ENCODE measurements around the gene AGAP5. TPM values are rescaled to one million over a fixed set of nuclear protein-coding genes. Genes with fewer than 3 reads are reported as not detected.

AGAP5 gene
- total and polyA plus RNA-seq, 2 of the 8 experiments (the other 6 are each of a cell fraction or from before 2014, with no cell fraction given) = 5.4 to 6.0 TPM

DNA sequence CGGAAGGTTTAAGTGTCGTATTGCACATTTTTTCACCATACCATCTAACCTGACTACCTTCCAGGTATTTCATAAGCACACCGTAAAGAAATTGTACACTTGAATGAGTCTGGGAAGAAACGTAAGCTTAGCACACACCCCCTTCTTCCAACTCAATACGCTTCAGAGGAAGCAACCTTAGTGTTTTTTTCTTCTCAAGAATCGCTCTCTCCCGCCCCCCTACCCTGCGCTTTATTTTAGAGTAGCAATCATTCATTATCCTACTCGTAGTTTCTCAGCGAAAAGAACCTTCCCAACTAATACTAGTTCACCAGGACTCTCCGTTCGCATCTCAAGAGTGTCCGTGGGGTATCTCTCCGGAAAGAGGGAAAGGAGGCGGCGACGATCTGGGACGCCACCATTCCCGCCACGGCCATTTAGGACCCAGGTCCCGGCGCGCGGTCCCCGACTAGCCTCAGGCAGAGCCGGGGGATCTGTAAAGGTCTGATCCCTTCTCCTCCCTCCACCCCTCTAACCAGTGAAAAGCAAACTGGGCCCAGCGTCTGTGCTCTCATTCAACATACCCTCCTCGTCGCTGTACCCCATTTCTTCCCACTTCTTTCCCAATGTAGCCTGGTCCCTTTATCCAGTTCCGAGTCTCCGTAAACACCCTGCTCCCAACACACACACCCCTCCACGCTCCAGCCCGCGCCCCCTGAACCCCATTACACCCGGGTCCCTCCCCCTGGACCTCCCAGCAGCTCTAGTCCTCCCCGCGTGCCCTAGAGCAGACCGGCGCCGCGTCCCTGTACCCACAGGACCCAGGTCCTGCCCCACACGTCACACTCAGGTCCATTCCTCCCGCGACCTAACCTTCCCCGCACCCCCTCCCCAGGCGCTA, 72.7 kb downstream of the AGAP5 start (continued):
- no peak for TF ChIP-seq KDM1A (IDR thresholded peaks at IDR 0.05; ENCODE audit: borderline replicate concordance, low read length)
- TF ChIP-seq TBP (IDR thresholded peaks at IDR 0.05; ENCODE audit: low read depth, low read length) = peak; percentile 79
- TF ChIP-seq HDAC2 (IDR thresholded peaks at IDR 0.05; ENCODE audit: borderline replicate concordance in 1 of 2, low read depth in 2 of 2, low read length in 2 of 2) = no peak
- no peak for TF ChIP-seq SRF (IDR thresholded peaks at IDR 0.05; ENCODE audit: low read depth, low read length)
- no peak for TF ChIP-seq RNF2 (IDR thresholded peaks at IDR 0.05; ENCODE audit: borderline replicate concordance, low read depth, low read length, missing control alignments, poor library complexity, severe bottlenecking)
- TF ChIP-seq BCL11A (IDR thresholded peaks at IDR 0.05; ENCODE audit: low read depth in 2 of 2, low read length in 2 of 2) = no peak
- no peak for TF ChIP-seq POU5F1 (IDR thresholded peaks at IDR 0.05; ENCODE audit: low read depth, low read length)
- no peak for TF ChIP-seq EP300 (IDR thresholded peaks at IDR 0.05; ENCODE audit: borderline replicate concordance in 1 of 2, low read depth in 2 of 2, low read length in 2 of 2)
- no peak for TF ChIP-seq KDM5A (IDR thresholded peaks at IDR 0.05; ENCODE audit: low read length)
- TF ChIP-seq TAF1 (IDR thresholded peaks at IDR 0.05; ENCODE audit: low read depth, low read length) = peak; percentile 77
- TF ChIP-seq NRF1 (IDR thresholded peaks at IDR 0.05; ENCODE audit: low read depth, low read length) = no peak
- TF ChIP-seq, protein P1, sequence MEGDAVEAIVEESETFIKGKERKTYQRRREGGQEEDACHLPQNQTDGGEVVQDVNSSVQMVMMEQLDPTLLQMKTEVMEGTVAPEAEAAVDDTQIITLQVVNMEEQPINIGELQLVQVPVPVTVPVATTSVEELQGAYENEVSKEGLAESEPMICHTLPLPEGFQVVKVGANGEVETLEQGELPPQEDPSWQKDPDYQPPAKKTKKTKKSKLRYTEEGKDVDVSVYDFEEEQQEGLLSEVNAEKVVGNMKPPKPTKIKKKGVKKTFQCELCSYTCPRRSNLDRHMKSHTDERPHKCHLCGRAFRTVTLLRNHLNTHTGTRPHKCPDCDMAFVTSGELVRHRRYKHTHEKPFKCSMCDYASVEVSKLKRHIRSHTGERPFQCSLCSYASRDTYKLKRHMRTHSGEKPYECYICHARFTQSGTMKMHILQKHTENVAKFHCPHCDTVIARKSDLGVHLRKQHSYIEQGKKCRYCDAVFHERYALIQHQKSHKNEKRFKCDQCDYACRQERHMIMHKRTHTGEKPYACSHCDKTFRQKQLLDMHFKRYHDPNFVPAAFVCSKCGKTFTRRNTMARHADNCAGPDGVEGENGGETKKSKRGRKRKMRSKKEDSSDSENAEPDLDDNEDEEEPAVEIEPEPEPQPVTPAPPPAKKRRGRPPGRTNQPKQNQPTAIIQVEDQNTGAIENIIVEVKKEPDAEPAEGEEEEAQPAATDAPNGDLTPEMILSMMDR (IDR thresholded peaks at IDR 0.05; ENCODE audit: control extremely low read depth in 1 of 3, insufficient read depth in 1 of 3, low read depth in 1 of 3, low read length in 3 of 3) = no peak
- TF ChIP-seq CREB1 (IDR thresholded peaks at IDR 0.05) = 0 out of 2 replicates have a peak, but pooled peaks have one; percentile 12
- TF ChIP-seq POLR2AphosphoS5 (IDR thresholded peaks at IDR 0.05; ENCODE audit: low read depth, low read length) = peak; percentile 52; the same call in 1 of the 2 replicates
- TF ChIP-seq, protein P2, sequence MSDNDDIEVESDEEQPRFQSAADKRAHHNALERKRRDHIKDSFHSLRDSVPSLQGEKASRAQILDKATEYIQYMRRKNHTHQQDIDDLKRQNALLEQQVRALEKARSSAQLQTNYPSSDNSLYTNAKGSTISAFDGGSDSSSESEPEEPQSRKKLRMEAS (IDR thresholded peaks at IDR 0.05) = peak; percentile 32; the same call in 1 of the 2 replicates
- no peak; a peak in 2 of 4 replicates for TF ChIP-seq SIN3A (conservative IDR thresholded peaks at IDR 0.05 in 1 of 2, IDR thresholded peaks at IDR 0.05 in 1 of 2; ENCODE audit: low read depth in 1 of 2, low read length in 2 of 2)
- no peak for TF ChIP-seq JUND (IDR thresholded peaks at IDR 0.05; ENCODE audit: low read length)
- no peak for TF ChIP-seq CHD1 (IDR thresholded peaks at IDR 0.05; ENCODE audit: low read depth, low read length)
- TF ChIP-seq ZNF274 (IDR thresholded peaks at IDR 0.05; ENCODE audit: borderline replicate concordance, extremely low read depth, low read length) = no peak
- TF ChIP-seq EGR1 (IDR thresholded peaks at IDR 0.05; ENCODE audit: borderline replicate concordance, low read depth, low read length) = no peak
